Gastroesophageal sphincter (tissue), 3 donors: ENCODE results near the gene PARP12.

Source experiments
- CTCF ChIP-seq, 4 experiments: fragments of 200-600 bp in 2 of 4; fragments of 450-650 bp in 2 of 4; sonication (generic) in 1 of 4; IDR thresholded peaks; one replicate each; pipeline ENCODE4 v1.5.1; 2017 to 2019; ENCODE audit warnings: antibody characterized with exemption in 4 of 4, mild to moderate bottlenecking in 2 of 4, moderate library complexity in 2 of 4
- EP300 ChIP-seq: sonication (generic); formaldehyde crosslinking; IDR thresholded peaks from one replicate; pipeline ENCODE4 v1.6.1; 2017; ENCODE audit warnings: antibody characterized with exemption, mild to moderate bottlenecking
- POLR2A ChIP-seq, 2 donors: fragments of 450-650 bp; IDR thresholded peaks; one replicate each; pipeline ENCODE4 v1.6.1; 2017; ENCODE audit warnings: antibody characterized with exemption in 2 of 2, mild to moderate bottlenecking in 2 of 2, moderate library complexity in 1 of 2
- POLR2AphosphoS5 ChIP-seq: sonication (generic); formaldehyde crosslinking; IDR thresholded peaks from one replicate; pipeline ENCODE4 v1.6.1; 2017; ENCODE audit warnings: antibody characterized with exemption

DNA sequence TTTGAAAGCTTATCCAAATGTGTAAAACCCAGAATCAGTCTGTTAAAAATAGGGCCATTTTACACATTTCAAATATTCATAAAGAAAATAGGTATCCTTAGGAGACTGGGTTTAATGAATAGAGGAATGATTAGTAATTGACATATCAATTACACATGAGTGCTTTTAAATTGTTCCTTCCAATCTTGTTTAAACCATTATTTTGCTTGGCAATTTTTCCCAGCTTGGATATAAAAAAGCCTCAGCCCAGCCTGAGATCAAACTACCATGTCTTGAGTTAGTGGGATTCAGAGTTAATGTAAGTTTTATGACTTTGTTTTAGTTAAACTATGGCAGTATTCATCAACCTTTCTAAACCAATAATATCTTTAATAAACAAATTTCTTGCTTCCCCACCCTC, 28.3 kb downstream of the PARP12 start:
- TF ChIP-seq CTCF (IDR thresholded peaks at IDR 0.05) = no peak
- TF ChIP-seq EP300 = no peak
- TF ChIP-seq POLR2AphosphoS5 = no peak
- TF ChIP-seq POLR2A (IDR thresholded peaks at IDR 0.05) = no peak
